AG09319 (cell line): ENCODE results near the gene CAPN14.

Experiments used
- DNase-seq: peaks from one replicate; pipeline ENCODE4 v3.0.0-alpha.2; 2010; ENCODE audit warnings: low read depth; ENCODE audit errors: extremely low read depth
- TF ChIP-seq, protein P1 (sequence below): IDR thresholded peaks from 2 replicates; pipeline ENCODE4 v1.5.1; 2011; ENCODE audit warnings: low read depth, mild to moderate bottlenecking, inconsistent platforms, low read length, moderate library complexity

Gene CAPN14

DNA sequence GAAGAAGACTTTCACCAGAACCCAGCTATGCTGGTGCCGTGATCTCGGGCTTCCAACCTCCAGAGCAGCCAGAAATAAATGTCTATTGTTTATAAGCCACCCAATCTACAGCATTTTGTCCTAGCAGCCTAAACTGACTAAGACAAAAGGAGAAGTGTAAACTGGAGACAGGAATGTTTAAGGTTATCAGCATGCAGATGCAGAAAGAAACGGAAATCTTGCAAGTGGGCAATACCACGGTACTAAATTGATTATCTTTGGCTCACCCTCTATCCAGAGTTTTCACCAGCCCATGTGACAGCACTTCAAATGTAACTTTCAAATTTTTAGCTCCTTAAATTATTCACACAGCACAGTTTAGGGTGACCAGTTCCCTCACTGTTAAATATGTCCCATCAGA is 5.7 kb upstream of the CAPN14 start:
- TF ChIP-seq, protein P1, sequence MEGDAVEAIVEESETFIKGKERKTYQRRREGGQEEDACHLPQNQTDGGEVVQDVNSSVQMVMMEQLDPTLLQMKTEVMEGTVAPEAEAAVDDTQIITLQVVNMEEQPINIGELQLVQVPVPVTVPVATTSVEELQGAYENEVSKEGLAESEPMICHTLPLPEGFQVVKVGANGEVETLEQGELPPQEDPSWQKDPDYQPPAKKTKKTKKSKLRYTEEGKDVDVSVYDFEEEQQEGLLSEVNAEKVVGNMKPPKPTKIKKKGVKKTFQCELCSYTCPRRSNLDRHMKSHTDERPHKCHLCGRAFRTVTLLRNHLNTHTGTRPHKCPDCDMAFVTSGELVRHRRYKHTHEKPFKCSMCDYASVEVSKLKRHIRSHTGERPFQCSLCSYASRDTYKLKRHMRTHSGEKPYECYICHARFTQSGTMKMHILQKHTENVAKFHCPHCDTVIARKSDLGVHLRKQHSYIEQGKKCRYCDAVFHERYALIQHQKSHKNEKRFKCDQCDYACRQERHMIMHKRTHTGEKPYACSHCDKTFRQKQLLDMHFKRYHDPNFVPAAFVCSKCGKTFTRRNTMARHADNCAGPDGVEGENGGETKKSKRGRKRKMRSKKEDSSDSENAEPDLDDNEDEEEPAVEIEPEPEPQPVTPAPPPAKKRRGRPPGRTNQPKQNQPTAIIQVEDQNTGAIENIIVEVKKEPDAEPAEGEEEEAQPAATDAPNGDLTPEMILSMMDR, result no peak
- DNase-seq, result no peak

GRCh38 chr2:31222071-31222470 is 4.8 kb upstream of the CAPN14 start:
- TF ChIP-seq, protein P1, result no peak
- DNase-seq, result no peak

- DNase-seq, result no peak
- TF ChIP-seq, protein P1, result no peak
Observed at GRCh38 chr2:31221544-31221943, 4.2 kb upstream of the CAPN14 start.

DNA sequence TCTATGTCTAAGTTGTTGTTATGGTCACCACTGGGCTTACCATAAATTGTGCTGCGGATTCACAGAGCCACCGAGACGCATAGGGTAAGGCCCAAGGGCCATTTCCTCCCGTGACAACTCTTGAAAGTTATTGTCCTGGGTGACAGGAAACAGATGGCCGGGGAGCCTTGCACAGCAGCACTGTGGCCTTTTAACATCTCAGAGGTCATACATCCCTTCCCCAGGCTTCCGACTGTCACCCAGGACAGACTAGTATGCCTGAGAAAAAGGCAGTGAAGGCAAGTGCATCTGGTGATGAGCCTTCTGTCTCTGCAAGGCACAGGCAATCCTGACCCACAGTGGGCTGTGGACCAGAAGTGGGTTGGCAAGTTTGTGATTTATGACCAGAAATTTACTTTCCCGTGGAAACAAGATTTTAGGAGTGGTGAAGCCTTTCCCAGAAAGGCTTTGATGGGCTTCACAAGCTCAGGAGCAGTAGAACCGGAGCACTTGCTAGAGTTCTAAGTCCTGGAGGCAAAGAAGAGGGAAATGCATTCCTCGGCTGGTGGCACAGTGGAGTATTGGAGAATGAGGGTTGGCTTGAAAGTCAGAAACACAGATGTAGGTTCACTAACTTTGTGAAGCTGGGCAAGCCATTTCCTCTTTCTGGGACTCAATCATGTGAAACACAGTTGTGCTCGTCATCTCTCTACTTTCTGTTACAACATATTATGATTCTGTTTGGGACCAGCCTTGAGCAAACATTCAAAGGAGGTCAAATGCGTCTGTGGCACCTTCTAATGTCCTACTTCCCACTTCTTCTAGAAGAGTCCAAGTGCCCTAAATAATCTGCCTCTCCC is 2.0 kb upstream of the CAPN14 start:
- no peak for DNase-seq
- TF ChIP-seq, protein P1, result no peak

DNA sequence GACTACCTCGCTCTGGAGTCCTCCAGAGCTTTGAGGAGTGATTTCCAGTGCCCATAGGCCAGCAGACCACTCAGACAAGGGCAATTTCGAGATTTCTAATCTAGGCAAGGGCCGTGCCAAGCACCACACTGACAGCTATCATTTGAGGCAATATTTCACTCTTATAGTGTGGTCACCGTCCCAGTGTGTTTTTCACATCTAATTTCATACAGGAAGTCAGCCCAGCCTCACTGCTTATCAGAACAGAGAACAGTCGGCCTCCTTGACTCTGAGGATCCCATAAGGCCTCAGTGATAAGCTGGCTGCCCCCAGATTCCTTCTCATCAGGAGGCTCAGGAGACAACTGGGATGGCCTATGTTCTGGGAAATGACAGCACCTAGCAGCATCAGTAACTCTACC is 581 bp downstream of the CAPN14 start:
- no peak for DNase-seq
- TF ChIP-seq, protein P1, result no peak

- TF ChIP-seq, protein P1, result no peak
- DNase-seq, result no peak
Observed at GRCh38 chr2:31214444-31214915, 2.8 kb downstream of the CAPN14 start.

DNA sequence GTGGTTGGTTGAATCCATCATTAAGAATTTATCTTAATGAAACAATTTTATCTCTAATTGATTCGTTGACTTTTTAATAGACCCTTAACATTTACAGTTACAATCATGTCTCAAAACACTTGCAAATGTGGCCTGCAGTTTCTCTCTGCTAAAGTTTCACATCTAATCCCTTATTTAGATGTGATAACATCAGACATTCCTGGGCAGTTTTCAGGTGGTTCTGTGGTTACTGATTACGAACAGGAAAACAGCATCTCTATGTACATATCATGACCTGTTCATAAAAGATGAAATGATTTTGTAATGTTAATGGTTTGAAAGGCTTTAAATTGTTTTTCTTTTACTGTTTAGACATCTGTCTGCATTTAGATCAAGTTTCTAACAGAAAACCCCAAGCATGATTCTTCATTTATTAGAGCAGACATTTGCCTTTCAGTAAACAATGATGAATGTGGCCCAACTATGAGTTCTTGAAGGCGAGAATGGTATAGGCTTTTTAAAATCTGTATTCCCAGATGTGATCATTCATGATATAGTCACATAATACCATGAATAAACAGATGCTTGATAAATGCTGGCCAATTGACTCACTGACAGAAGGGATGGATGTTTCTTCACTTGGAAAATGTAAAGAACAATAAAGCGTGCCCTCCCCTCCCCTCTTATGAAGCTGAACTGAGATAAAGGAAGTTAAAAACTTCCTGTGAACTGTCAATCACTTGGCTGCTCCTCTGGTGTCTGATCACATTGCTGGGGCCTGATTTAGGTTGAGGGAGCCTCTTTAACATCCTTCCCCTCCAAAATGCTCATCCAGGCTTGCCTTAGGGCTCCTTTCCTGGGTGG is 3.5 kb downstream of the CAPN14 start:
- DNase-seq, result no peak
- TF ChIP-seq, protein P1, result no peak
